ENCODE results near the gene TPCN1.
"Not testable (repeated sequence)": the region's sequence is repeated elsewhere in the genome, so short reads cannot be mapped to it uniquely, and the experiment has no call there.

The TPCN1 gene

DNA sequence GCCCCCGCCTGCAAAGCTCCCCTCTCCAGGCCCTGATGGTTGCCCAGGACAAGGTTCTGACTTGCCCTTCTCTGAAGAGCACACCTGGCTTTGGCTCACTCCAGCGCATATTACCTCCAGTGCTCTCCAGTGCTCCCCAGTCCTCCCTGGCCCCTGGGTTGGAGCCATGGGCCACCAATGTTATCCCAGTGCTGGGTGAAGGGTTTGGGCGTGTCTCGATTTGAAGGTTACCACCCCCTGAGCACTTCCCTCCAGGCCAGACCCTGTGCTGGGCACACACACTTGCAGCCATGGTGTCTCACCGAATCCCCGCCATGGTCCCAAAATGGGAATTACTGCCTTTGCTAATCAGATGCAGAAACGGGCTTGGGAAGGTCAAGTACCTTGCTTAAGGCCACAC, 24.7 kb upstream of the TPCN1 start:
- no peak for DNase-seq (ENCODE audit: low read depth in 2 of 2, low spot score in 1 of 2)

DNA sequence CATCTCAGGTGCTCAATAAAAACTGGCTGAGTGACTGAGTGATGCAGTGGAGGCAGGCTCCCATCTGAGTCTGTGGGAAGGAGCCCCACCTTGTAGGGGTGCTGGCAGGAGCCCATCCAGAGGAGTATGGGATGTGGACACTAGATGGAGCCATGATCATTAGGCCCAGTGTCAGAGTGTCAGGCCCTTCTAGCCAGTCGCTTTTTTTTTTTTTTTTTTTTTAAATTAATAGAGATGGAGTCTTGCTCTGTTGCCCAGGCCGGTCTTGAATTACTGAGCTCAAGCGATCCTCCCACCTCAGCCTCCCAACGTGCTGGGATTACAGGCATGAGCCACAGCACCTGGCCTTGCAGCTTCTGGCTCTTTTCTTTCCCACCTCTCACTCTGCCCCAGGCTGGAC, 24.3 kb upstream of the TPCN1 start:
- DNase-seq (ENCODE audit: low read depth in 2 of 2, low spot score in 1 of 2) = peak in 1 of 2 donors; percentile 20

DNA sequence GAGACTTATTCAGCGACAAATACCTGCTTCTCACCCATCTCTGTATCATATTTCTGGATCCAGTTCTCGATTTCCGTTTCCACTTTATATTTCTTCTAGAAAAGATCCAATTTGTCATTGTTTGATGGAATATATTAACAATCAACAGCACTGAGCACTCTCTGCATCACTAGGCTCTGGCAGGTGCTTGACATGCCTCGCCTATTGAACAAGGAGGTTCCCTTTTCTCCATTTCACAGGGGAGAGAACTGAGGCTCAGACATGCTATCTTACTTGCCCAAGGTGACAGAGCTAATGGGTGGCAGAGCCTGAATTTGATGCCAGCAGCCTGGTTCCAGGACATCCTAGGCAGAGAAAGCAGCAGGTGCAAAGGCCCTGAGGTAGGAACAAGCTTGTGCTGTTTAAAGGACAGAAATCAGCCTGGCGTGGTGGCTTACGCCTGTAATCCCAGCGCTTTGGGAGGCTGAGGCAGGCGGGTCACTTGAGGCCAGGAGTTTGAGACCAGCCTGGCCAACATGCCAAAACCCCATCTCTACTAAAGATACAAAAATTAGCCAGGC, 23.7 kb upstream of the TPCN1 start:
- DNase-seq (ENCODE audit: low read depth in 2 of 2, low spot score in 1 of 2) = no peak

DNA sequence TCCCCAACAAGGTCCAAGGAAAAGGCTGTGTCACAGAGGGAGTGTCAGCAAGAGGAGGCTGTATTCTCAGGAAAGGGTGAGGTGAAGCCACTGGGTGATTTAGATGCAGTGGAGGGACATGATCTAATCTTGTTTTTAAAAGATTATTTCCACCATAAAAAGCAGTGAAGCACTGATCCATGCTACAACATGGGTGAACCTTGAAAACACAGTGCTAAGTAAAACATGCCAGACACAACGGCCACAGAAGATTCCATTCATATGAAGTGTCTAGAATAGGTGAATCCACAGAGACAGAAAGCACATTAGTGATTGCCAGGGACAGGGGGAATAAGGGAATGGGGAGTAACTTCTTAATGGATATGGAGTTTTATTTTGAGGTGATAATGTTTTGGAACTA, 23.0 kb upstream of the TPCN1 start:
- no peak for DNase-seq (ENCODE audit: low read depth in 2 of 2, low spot score in 1 of 2)

DNA sequence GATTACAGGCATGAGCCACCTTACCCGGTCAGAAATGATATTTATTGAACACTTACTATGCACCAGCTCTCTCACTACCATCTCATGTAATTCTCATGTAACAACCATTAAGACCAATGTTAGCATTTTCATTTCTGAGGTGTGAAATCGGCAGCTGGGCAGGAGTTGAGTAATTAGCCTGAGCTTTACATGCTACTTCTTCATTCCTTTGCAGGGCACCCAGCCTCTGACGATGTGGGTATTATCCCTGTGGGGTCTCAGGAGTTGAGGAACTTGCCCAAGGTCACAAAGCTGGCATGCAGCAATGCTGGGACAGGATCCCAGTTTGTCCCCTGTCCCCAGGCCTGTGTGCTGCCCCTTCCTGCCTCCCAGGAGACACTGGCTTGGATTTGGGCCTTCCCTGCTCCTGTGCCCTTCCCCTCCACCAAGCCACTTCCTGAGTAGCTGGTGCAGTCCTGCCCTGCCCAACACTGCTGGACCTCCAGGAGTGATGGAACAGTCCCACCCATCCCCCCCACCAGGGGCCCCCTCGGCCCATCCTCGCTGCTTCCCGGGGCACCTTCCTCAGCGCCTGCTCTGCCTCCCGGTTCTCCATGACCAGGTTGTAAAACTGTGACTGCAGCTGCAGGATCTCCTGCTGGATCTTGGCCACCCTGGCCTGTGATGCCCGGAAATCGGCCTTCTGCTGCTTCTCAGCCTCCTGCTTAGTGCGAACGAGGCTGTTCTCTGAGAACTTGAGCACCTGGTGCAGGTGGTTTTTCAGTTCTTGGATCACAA, 21.1 kb upstream of the TPCN1 start:
- no peak for DNase-seq (ENCODE audit: low read depth in 2 of 2, low spot score in 1 of 2)

DNA sequence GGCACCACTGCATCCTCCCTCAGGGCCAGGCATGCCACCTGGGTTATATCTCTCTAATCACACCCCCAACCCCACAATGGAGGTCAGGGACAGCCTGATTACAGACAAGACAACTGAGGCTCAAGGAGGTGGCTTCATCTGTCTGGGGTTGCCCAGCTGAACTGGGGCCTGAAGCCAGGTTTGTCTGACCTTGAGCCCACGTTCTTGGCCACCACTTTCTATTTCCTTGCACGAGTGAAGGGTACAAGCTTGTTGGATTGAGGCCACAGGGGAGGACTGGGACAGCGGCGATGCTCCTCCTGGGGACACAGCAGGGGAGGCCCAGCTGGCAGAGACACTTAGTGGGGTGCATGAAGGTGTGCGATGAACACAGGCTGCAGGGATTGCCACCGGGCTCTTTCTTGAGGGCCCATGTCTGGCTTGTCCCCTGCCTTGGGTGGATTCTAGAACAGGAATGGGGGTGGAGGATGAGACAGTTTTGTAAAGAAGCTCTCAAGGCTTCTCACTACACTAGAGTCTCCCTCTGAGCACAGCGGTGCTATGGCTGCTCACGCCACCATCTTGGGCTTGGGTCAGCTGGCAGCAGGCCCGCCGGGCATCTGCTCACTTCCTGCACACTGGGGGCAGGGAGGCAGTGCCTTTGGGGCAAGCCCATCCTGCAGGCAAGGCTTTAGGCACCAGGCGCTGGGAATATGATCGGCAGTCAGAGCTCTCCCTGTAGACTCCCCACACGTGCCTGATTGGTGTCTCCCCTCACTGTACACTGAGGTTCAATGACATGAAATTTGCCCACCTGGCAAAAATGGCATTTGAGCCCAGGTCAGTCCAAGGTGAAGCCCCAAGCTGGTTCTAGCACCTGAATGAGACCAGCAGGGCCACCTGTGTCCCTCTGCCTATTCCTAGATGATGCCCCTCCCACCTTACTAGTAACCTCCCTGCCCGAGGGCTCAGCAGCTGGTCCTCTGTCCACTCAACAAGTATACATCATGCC, 19.8 kb upstream of the TPCN1 start:
- DNase-seq (ENCODE audit: low read depth in 2 of 2, low spot score in 1 of 2) = no peak

DNA sequence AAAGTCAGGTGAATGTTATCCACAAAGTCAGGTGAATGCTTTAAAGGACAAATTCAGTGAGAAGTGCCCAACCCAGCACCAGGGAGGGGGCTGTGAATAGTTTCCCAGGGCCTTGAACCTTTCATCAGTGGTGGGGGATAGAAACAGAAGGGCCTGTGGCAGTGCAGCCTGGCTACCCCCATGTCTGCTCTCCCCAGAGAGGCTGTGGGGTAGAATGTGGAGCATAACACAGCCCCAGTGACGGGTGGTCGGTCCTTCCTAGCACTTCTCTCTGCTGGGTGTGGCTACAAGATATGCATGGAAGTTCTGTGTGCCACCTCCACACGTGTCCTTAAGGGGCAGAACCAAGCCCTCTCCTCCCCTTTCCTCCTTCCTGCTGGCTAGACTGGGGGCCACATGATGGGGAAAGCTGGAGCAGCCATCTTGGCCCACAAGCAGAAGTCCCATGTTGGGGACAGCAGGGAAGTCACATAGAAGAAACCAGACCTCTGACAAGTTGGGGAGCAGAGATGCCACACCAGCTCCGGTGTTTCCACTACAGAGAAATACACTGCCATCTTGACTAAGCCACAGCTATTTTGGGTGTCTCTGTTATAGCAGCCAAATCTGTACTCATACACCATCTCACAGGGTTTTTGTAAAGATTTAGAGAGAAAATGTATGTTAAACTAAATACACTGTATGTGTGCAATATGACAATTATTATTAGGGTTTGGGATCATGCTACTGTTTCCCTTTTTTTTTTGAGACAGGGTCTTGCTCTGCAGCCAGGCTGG, 18.8 kb upstream of the TPCN1 start:
- DNase-seq (ENCODE audit: low read depth in 2 of 2, low spot score in 1 of 2) = no peak

DNA sequence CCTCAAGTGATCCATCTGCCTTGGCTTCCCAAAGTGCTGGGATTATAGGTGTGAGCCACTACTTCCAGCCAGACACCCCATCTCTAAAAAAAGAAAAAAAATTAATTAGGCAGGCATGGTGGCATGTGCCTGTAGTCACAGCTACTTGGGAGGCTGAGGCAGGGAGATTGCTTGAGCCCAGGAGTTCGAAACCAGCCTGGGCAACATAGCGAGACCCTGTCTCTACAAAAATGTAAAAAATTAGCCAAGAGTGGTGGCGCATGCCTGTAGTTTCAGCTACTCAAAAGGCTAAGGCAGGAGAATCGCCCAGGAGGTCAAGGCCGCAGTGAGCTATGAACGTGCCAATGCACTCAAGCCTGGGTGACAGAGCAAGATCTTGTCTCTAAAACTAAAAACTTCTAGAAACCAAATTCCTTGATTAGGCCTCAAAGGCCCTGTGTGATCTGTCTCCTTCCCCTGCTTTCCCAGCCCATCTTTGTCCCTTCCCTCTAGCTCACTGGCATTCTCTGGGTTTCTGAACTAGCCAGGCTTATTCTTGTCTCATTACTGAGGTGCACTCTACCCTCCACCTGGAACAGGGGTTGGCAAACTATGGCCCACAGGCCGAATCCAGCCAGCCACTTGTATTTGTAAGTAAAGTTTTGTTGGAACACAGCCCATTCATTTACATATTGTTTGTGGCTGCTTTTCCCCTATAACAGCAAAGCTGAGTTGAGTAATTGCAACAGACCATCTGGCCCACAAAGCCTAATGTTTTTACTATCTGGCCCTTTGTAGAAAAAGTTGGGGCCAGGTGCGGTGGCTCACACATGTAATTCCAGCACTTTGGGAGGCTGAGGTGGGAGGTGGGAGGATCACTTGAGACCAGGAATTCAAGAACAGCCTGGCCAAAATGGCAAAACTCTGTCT, 17.2 kb upstream of the TPCN1 start:
- DNase-seq (ENCODE audit: low read depth in 2 of 2, low spot score in 1 of 2) = no peak

DNA sequence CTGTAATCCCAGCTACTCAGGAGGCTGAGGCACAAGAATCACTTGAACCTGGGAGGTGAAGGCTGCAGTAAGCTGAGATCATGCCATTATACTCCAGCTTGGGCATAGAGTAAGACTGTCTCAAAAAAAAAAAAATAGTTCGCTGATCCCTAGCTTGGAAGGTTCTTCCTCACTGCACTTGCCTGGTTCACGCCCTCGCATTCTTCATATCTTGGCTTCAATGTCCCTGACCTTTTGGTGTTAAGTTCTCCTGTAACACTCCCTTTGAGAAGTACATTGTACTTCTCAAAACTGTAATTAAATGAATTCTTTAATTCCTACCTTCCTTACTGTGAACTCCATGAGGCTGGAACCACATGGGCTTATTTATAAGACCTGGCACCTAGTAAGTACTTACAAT, 16.5 kb upstream of the TPCN1 start:
- no peak for DNase-seq (ENCODE audit: low read depth in 2 of 2, low spot score in 1 of 2)

DNA sequence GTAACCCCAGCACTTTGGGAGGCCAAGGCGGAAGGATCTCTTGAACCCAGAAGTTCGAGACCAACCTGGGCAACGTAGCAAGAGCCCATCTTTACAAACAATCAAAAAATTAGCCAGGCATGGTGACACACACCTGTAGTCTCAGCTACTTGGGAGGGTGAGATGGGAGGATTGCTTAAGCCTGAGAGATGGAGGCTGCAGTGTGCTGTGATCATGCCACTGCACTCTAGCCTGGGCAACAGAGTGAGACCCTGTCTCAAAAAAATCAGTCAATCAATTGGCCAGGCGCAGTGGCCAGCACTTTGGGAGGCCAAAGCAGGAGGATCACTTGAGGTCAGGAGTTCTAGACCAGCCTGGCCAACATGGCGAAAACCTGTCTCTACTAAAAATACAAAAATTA, 14.5 kb upstream of the TPCN1 start:
- DNase-seq (ENCODE audit: low read depth in 2 of 2, low spot score in 1 of 2) = not testable (repeated sequence)

DNA sequence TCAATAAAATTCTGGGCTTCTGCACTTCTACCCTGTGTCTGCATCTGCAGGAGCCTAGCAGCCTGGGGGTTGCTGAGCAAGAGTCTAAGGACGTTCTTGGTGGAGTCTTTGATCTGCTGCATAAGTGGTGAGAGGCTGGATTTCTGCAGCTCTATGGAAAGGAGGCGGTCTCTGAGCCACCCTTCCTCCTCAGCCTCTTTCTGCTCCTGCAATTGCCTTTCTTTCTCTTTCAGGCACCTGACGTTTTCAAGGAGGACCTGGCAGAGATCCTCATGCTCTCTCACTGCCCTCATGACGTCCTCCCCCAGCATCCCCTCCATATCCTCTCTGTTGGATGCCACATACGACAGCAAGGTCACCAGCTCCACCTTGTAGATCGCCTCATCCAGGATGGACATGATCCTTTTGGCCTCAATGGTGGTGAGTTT, 13.6 kb upstream of the TPCN1 start:
- no peak for DNase-seq (ENCODE audit: low read depth in 2 of 2, low spot score in 1 of 2)

DNA sequence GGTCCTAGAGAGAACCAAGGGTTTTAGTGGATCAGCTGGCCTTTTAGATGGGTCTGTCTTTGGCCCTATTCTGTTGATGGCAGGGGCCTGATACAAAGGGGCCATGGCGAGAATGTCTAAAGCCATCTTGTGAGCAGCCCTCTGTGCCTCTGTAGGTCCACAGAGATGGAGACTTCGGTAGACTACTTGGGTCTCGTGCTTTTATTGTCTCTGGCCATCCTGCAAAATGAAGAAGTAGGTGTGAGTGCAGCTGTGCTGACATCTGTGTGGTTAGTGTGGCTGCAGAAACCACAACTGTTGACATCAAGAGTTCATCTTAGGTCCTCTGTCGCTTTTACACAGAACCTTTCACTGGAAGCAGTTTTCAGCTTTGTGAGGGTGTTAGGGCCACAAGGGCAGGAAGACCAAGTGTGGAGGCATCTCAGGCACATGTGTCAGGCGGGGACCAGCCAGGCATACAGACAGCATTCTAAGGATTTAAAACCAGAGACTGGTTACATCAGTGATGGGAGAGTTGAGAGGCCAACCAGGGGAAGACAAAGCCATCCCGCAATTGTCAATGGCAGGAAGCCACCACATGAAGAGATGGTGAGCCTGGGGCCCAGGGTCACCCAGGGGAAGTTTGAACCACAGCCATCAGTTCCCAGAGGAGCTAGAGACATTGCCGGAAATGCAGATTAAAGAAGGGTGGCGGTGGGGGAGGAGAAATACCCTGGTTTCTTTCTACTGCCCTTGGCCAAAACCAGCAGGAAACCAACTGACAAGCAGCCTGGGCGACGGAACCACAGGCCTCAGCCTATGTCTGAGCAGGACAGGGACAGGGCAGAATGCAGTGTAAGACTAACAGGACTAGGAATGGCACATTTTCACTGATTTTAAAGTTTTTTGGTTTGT, 13.0 kb upstream of the TPCN1 start:
- peak in 1 of 2 donors; percentile 25 for DNase-seq (ENCODE audit: low read depth in 2 of 2, low spot score in 1 of 2)

DNA sequence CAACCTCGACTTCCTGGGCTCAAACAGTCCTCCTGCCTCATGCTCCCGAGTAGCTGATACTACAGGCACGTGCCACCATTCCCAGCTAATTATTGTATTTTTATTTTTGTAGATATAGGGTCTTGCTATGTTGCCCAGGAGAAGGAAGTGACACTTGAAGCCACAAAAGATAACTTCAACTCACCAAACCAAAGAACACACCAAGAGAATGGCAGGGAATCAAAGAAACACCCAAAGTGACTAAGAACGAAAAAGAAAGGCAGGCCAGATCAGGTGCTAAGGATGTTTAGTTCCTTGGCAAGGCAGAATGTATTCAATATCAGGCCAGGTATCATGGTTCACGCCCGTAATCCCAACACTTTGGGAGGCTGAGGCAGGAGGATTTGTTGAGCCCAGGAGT, 10.1 kb upstream of the TPCN1 start:
- DNase-seq (ENCODE audit: low read depth in 2 of 2, low spot score in 1 of 2) = no peak

DNA sequence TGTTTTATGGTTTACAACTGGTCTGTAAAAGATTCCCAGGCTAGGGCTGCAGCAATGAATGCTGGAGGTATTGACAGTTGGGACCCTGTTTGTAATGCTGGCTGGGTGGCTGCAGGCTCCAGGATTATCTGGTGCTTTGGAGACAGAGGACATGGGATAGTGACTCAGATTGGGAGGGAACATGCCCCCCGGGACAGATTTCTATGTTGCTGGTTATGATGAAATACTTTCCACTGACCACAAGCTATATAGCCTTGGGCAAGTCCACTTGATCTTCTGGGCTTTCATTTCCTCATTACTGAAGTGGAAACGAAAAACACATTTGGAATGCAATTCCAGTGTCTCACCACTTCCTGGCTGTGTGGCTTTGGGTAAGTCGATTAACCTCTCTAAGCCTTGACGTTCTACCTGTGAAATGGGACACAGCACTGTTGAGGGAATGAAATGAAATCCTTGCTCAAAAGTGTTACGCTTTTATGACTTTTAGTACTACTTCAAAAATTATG, 6.3 kb upstream of the TPCN1 start:
- DNase-seq (ENCODE audit: low read depth in 2 of 2, low spot score in 1 of 2) = no peak

DNA sequence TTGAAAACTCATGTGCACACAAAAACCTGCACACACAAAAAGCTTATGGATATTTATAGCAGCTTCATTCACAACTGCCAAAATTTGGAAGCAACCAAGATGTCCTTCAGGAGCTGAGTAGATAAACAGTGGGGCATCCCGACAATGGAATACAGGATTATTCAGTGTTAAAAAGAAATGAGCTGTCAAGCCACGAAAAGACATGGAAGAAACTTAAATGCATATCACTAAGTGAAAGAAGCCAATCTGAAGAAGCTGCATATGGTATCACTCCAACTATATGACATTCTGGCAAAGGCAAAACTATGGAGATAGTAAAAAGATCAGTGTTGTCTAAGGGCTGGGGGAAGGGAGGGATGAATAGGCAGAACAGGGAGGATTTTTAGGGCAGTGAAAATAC, 5.2 kb upstream of the TPCN1 start:
- DNase-seq (ENCODE audit: low read depth in 2 of 2, low spot score in 1 of 2) = no peak

DNA sequence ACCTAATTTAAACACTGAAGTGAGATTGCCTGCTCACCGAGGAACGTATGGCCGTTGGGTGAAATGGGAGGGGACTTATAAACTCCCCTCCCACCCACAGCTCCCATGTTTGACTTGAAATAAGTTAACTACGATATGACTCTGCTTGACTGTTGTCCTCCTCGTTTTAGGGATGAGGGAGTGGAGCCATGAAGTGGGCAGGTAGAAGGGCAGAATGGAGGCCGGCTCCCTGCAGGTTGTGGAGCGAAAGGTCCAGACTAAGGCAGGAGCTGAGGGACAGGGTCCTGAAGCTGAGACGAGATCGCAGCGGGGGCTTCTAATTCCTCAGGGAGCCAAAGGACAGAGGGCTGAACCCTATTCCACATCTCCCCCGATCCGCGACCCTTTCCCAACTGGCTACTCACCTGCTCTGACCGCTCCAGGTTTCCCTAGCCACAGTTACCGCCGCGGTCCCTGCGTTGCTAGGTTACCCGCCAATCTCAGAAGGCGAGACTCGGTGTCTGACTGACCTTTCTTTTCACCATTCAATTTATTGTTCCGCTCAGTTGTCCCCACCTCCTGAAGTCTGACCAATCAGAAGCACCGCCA, 577 bp upstream of the TPCN1 start:
- no peak for DNase-seq (ENCODE audit: low read depth in 2 of 2, low spot score in 1 of 2)

DNA sequence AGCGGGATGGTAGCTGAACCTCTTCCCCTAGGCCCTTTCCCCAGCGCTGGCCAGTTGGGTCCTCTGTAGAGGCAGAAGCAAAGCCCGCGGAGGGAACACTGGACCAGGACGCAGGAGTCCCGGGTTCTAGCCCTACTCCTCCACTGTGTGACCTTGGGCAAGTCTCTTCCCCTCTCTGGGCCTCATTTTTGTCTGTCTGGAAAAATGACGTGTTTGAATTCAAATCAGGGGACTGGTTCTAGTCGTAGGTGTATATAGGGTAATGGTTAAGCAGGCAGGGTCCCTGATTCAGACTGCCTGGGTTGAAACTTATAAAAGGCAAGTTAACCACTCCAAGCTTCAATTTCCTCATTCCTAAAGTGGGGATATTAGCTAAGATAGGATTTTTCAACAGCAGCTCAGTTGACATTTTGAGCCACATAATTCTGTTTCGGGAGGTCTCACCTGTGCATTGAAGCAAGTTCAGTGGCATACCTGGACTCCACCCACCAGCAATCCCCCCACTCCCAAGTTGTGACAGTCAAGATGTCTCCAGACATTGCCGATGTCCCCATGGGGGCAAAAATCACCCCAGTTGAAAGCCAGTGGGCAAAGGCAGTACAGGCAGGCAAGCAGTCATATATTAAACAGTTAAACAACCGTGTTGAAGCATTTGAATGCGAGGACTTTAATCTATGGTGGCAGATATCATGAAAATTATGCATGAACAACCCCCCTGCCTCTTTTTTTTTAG, 899 bp downstream of the TPCN1 start:
- no peak for DNase-seq (ENCODE audit: low read depth in 2 of 2, low spot score in 1 of 2)

All from stimulated activated CD8-positive, alpha-beta memory T cell treated with anti-CD3 and anti-CD28 coated beads, Interleukin-4, amount 100 ng/mL, for 1 hour (primary cell).